Panc1 (cell line): ENCODE measurements around the gene IFT27.

ENCODE experiments used
- POLR2AphosphoS5 ChIP-seq: IDR thresholded peaks from 2 replicates; pipeline ENCODE4 v1.6.1; 2012; ENCODE audit warnings: mild to moderate bottlenecking, low read depth, low read length, moderate library complexity
- SIN3A ChIP-seq: IDR thresholded peaks from 2 replicates; pipeline ENCODE4 v1.6.1; 2012; ENCODE audit warnings: low read depth, mild to moderate bottlenecking, low read length, moderate library complexity, borderline replicate concordance; ENCODE audit not compliant: insufficient read depth
- TF ChIP-seq, protein P1 (sequence below), 2 experiments: IDR thresholded peaks; 2 replicates each; pipeline ENCODE4 v1.6.1; 2011 to 2012; ENCODE audit warnings: low read depth in 2 of 2, control low read depth in 1 of 2, low read length in 1 of 2, mild to moderate bottlenecking in 1 of 2, moderate library complexity in 1 of 2; ENCODE audit not compliant: insufficient read depth in 1 of 2
- TF ChIP-seq, protein P2 (sequence below): fragments of 450-650 bp; IDR thresholded peaks from 2 replicates; pipeline ENCODE4 v1.5.1; 2017; ENCODE audit warnings: mild to moderate bottlenecking

GRCh38 chr22:36797374-36797773 is 21.5 kb upstream of the IFT27 start:
- TF ChIP-seq, protein P1, sequence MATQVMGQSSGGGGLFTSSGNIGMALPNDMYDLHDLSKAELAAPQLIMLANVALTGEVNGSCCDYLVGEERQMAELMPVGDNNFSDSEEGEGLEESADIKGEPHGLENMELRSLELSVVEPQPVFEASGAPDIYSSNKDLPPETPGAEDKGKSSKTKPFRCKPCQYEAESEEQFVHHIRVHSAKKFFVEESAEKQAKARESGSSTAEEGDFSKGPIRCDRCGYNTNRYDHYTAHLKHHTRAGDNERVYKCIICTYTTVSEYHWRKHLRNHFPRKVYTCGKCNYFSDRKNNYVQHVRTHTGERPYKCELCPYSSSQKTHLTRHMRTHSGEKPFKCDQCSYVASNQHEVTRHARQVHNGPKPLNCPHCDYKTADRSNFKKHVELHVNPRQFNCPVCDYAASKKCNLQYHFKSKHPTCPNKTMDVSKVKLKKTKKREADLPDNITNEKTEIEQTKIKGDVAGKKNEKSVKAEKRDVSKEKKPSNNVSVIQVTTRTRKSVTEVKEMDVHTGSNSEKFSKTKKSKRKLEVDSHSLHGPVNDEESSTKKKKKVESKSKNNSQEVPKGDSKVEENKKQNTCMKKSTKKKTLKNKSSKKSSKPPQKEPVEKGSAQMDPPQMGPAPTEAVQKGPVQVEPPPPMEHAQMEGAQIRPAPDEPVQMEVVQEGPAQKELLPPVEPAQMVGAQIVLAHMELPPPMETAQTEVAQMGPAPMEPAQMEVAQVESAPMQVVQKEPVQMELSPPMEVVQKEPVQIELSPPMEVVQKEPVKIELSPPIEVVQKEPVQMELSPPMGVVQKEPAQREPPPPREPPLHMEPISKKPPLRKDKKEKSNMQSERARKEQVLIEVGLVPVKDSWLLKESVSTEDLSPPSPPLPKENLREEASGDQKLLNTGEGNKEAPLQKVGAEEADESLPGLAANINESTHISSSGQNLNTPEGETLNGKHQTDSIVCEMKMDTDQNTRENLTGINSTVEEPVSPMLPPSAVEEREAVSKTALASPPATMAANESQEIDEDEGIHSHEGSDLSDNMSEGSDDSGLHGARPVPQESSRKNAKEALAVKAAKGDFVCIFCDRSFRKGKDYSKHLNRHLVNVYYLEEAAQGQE (IDR thresholded peaks at IDR 0.05; ENCODE audit: insufficient read depth in 1 of 2, low read depth in 2 of 2, low read length in 1 of 2), result no peak
- TF ChIP-seq, protein P2, sequence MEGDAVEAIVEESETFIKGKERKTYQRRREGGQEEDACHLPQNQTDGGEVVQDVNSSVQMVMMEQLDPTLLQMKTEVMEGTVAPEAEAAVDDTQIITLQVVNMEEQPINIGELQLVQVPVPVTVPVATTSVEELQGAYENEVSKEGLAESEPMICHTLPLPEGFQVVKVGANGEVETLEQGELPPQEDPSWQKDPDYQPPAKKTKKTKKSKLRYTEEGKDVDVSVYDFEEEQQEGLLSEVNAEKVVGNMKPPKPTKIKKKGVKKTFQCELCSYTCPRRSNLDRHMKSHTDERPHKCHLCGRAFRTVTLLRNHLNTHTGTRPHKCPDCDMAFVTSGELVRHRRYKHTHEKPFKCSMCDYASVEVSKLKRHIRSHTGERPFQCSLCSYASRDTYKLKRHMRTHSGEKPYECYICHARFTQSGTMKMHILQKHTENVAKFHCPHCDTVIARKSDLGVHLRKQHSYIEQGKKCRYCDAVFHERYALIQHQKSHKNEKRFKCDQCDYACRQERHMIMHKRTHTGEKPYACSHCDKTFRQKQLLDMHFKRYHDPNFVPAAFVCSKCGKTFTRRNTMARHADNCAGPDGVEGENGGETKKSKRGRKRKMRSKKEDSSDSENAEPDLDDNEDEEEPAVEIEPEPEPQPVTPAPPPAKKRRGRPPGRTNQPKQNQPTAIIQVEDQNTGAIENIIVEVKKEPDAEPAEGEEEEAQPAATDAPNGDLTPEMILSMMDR, result no peak
- TF ChIP-seq POLR2AphosphoS5 (no peak), SIN3A (no peak)
